ENCODE results near the gene REXO4. TPM values are rescaled to one million over a fixed set of nuclear protein-coding genes. Genes with fewer than 3 reads are reported as not detected.

Gene REXO4
- total and polyA plus RNA-seq, 10 of the 15 experiments (the other 5 are each of a cell fraction or from before 2014, with no cell fraction given) = 2.7 to 43.9 (median 30.5) TPM

DNA sequence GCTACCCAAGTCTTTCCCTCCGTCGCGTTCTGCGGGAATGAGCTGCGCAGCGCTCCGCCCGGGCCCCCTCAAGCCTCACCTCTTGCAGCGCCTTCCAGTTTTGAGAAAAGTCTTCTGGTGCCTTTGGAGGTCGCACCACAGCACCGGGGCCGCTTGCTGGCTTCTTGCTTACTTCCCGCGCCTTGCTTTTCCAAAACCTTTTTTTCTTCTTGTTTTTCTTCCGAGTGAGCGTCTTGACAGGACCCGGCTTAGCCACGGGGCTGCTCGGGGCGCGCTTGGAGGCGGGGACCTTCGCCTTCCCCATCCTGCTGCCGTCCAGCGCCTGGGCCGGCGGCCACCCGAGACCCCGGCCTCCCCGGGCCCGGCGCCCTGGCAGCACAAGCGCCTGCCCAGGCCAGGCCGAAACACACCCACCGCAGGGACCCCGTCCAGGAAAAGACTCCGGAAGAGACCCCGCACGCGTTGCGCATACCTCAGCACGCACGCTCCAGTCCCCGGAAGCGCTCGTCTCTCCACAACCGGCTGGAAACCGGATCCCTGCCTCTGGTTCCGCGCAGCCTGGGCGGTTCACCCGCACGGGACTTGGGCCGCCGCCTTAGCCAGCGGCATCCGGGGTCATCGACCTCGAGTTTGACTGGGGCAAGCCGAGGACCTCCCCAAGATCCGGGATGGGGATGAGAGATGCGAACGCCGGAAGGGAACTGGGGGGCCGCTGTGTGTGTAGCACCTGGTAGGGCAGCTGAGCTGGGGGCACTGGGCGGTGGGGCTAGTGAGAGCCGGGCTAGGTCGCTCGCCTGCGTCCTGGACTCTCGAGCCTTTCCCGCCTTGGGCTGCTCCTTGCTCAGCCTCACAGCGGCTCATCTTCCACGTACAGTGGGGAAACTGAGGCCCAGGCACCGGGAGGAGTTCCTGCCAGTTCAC lies at the start of gene REXO4 (continued):
- 0 out of 2 replicates have a peak, but pooled peaks have one; percentile 61 for TF ChIP-seq ZNF592 (IDR thresholded peaks at IDR 0.05)
- TF ChIP-seq EGR1 (IDR thresholded peaks at IDR 0.05; ENCODE audit: borderline replicate concordance in 1 of 2, low read depth in 2 of 2, low read length in 2 of 2) = peak; percentile 62 to 76; a peak in 2 of 3 replicates
- TF ChIP-seq USF2 (IDR thresholded peaks at IDR 0.05; ENCODE audit: borderline replicate concordance, low read depth, low read length) = no peak
- TF ChIP-seq KDM1A (IDR thresholded peaks at IDR 0.05; ENCODE audit: borderline replicate concordance) = no peak
- no peak for TF ChIP-seq BRCA1 (IDR thresholded peaks at IDR 0.05; ENCODE audit: low read depth, low read length)
- TF ChIP-seq TCF12 (IDR thresholded peaks at IDR 0.05; ENCODE audit: low read depth, low read length) = 0 out of 2 replicates have a peak, but pooled peaks have one; percentile 19
- TF ChIP-seq YY1 (IDR thresholded peaks at IDR 0.05; ENCODE audit: low read depth, low read length) = peak; percentile 84
- TF ChIP-seq DPF2 (IDR thresholded peaks at IDR 0.05) = peak; percentile 93
- no peak for TF ChIP-seq ZBED1 (IDR thresholded peaks at IDR 0.05; ENCODE audit: borderline replicate concordance)
- TF ChIP-seq TAF1 (IDR thresholded peaks at IDR 0.05; ENCODE audit: borderline replicate concordance, low read depth, low read length) = peak; percentile 78
- no peak for TF ChIP-seq ZBTB4 (CRISPR knock-in tag; IDR thresholded peaks at IDR 0.05)
- no peak; the same call in 1 of the 2 replicates for TF ChIP-seq ZNF217 (IDR thresholded peaks at IDR 0.05)
- TF ChIP-seq NR2C1 (IDR thresholded peaks at IDR 0.05) = peak; percentile 96
- TF ChIP-seq CHD4 (IDR thresholded peaks at IDR 0.05) = no peak
- peak; percentile 84 for TF ChIP-seq E4F1 (IDR thresholded peaks at IDR 0.05; ENCODE audit: borderline replicate concordance, partially characterized antibody)
- 0 out of 2 replicates have a peak, but pooled peaks have one; percentile 53 for TF ChIP-seq CBX5 (IDR thresholded peaks at IDR 0.05; ENCODE audit: low read depth)
- TF ChIP-seq SPI1 (IDR thresholded peaks at IDR 0.05; ENCODE audit: borderline replicate concordance, insufficient read depth, low read depth, low read length) = no peak
- peak; percentile 90 for TF ChIP-seq ZSCAN29 (IDR thresholded peaks at IDR 0.05)

Measured in GM12878 (cell line).